ENCODE data around the gene CTXND1.

The CTXND1 gene

DNA sequence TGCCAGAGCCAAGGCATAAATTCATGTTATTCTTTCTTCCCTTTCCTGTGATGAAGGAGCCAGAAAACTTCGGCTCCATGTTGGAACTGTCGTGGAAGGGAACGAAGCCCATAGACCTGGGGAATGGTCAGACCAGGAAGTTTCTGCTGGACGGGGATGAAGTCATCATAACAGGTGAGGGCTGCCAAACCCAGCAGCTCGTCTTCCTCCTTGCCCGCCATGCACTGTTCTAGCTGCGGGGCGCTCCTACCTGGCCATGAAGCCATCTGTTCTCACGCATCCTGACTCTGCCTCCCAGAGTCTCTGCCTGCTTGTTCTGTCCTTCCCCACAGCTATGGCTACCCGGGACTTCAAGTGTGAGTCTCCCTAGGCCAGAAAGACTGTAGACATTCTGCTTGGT lies 71.0 kb downstream of the CTXND1 start:
- DNase-seq (ENCODE audit: low spot score): peak; percentile 89

GRCh38 chr15:80180468-80180867 lies 71.5 kb downstream of the CTXND1 start:
- no peak for DNase-seq (ENCODE audit: low spot score)

DNA sequence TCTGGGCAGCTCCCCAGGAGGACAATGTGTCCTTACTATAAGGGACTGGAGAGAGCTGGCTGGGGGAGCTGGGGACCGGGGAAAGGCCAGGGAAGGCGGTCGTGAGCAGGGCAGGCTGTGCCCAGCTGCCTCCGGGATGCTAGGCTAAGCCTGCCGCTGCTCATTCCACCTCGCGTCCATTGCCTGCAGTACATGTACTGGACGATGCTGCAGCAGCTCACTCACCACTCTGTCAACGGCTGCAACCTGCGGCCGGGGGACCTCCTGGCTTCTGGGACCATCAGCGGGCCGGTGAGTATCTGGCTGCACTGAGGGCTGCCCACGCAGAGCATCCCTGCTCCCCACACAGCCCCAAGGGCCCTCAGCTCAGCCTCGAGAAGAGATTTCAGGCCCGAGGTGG lies 72.1 kb downstream of the CTXND1 start:
- no peak for DNase-seq (ENCODE audit: low spot score)

DNA sequence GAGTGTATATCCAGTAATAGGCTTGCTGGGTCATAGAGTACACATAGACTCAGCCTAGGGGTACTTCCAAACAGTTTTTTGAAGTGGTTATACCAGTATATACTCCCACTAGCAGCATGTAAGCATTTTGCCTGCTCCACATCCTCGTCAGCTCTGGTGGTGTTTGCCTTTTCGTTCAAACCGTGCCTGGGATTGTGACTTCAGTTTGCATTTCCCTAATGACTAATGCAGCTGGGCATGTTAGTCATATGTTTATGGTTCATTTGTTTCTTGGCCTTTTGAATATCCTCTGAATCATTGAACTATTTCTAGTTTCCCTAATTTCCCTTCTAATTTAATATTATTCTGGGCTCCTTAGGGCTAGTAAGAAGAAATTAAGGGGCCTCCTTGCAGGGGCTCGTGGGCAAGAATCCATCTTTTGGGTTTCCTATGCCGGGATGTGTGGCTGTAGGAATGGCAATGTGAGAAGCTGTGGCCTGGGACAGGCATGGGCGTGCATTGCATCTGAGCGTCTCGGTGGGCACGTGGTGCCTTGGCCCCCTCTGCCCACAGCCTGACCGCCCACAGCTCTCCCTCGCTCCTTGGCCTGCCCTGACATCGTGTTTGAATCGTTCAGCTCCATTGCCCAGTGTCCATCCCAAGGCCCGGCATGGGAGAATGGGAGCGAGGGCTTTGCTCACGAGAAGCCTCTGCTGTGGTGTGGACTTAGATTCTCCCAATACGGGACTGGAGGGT lies 72.8 kb downstream of the CTXND1 start:
- DNase-seq (ENCODE audit: low spot score): no peak

- DNase-seq (ENCODE audit: low spot score): no peak
These were observed 74.9 kb downstream of the CTXND1 start for GRCh38 chr15:80177156-80177555.

GRCh38 chr15:80176443-80176842 lies 75.6 kb downstream of the CTXND1 start:
- DNase-seq (ENCODE audit: low spot score): no peak

GRCh38 chr15:80175436-80175835 lies 76.6 kb downstream of the CTXND1 start:
- DNase-seq (ENCODE audit: low spot score): no peak

- DNase-seq (ENCODE audit: low spot score): no peak
These were observed 77.8 kb downstream of the CTXND1 start for GRCh38 chr15:80174017-80174746.

- DNase-seq (ENCODE audit: low spot score): peak; percentile 63
These were observed 78.8 kb downstream of the CTXND1 start for GRCh38 chr15:80173022-80173759.

DNA sequence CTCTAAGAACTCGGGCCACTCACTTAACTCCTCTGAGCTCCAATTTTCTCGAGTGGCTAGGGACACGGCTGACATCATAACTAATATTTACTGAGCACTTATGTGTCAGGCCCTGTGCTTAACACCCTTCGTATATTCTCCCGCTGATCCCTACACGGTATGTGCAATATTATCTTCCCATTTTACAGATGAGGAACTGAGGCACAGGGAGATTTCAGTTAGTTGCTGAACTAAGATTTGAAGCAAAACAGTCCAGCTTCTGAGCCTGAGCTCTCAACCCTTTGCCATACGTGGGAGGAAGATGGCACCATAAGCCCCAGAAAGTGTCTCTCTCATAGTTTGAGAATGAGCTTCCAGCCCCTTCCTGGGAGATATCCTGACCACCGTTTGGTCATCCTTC lies 79.6 kb downstream of the CTXND1 start:
- no peak for DNase-seq (ENCODE audit: low spot score)

DNA sequence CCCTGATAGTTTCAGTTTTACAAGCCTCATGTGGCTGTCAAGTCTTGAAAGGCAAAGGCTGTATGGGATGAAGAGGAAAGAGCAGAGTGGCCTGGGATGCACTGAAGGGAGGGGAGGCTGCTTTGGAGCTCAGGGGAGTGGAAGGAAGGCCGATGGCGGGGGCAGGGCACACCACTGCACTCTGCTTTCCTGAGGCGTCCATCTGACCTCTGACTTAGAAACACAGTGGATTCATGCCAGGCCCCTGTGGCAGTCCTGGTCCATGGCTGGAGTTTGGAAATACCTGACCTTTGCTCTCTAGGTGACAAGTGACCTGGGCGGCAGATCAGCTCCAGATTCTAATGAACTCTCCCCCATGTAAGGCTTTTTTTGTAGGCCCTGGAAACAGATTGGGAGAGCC lies 80.2 kb downstream of the CTXND1 start:
- DNase-seq (ENCODE audit: low spot score): no peak

DNA sequence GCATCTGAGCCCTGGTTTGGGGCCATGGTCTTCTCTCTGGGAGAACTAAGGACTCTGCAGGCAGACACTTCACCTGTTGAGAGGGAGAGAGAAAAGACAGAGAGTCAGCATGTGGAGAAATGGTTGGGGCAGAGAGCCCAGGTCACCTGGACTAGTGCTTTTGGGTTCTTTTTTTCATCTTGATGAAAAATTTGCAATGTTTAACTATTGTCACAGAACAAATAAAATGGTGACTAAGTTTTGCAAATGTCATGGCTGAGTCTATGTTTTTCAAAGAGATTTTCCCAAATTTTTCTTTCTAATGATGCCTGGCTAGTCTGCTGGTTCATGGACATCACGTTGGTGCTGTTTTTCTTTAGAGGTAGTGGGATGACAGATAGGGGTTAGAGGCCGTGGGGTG lies 81.4 kb downstream of the CTXND1 start:
- no peak for DNase-seq (ENCODE audit: low spot score)

DNA sequence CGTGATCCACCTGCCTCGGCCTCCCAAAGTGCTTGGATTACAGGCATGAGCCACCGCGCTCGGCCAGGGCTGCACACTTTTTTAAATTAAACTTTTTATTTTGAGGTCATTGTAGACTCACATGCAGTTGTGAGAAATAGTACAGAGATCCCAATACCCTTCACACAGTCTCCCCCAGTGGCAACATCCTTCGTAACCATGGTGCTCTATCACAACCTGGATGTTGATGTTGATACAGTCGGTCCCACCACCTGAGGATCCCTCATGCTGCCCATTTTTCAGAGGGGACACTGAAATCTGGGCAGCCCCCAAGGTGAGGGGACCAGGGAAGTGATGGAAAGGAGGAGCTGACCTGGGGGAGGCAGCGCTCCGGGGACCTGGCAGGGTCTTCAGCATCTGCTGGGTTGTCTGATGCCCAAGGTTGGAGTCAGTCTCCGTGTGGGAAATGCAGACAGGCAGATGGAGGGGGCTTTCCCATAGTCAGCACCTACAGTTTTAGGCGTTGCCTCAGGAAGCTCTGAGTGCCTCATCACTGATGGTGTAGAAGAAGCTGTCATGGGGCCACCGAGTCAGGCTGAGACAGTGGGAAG lies 82.2 kb downstream of the CTXND1 start:
- DNase-seq (ENCODE audit: low spot score): no peak

- no peak for DNase-seq (ENCODE audit: low spot score)
These were observed 83.6 kb downstream of the CTXND1 start for GRCh38 chr15:80168421-80168820.

DNA sequence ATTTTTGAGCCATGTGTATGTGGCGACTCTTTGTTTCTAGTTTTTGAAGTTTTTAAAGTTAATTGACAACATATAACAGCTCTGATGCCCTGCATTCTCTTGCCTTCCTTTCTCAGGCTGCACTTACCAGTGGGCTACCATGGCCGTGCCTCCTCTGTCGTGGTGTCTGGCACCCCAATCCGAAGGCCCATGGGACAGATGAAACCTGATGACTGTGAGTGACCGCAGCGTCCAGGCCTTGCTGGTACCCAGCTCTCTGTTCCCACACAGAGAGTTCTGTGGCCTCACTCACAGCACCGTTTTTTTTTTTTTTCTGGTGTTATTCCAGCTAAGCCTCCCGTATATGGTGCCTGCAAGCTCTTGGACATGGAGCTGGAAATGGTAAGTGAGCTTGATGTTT lies 84.1 kb downstream of the CTXND1 start:
- no peak for DNase-seq (ENCODE audit: low spot score)

DNA sequence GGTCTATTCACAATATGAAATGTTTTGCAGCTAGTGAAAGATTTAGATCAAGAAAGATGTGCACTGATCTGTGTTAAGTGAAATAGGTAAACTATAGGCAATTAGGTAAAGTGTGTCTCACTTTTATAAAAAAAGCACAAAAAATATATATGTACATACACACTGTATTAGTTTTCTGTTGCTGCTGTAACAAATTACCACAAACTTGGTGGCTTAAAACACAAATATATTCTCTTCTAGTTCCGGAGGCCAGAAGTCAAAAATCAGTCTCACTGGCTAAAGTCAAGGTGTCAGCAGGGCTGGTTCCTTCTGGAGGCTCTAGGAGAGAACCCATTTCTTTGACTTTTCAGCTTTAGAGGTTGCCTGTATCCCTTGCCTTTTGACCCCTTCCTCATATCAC lies 88.1 kb downstream of the CTXND1 start:
- DNase-seq (ENCODE audit: low spot score): no peak

- no peak for DNase-seq (ENCODE audit: low spot score)
These were observed 88.8 kb downstream of the CTXND1 start for GRCh38 chr15:80163217-80163616.

DNA sequence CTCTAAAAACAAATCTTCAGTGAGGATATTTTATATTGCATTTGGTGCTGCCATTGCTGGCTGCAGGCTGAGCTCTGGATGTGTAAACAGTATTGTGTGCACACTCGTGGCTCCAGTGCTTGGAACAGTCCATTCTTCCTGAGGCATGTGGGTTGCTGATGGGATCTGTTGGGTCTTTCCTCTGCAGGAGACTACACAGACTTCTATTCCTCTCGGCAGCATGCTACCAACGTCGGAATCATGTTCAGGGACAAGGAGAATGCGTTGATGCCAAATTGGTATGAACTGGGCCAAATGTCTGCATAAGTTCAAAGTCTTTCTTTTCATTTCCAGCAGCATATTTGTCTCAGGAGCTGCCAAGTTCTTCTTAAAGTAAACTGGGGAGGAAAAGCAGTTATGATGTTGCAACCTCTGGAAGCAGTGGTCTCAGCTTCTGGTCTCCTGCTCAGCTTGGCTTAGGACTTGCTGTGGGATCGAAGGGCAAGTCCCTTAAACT lies 89.9 kb downstream of the CTXND1 start:
- DNase-seq (ENCODE audit: low spot score): no peak

DNA sequence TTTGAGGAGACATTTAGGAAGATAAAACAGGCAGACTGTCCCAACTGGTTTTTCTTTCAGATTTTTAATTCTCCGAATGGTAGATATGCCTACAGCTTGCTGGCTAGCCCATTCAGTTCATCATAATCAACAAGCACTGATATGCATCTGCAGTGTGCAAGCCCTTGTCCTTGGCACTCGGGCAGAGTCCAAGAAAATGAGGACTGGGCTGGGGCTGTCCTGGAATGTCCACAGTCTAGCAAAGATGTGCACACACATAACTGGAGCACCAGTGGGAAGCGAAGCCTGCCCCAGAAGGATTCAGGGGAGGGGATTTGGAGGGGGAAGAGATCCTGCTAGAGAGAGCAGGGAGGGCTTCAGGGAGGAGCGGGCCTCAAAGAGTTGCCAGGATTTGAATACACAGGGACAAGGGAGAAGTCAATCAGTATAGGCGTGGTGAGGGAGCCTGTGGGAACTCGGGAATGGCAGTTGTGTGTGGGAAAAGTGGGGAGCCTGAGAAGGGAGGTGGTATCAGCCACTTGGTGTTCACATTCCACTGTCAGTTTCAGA lies 90.5 kb downstream of the CTXND1 start:
- no peak for DNase-seq (ENCODE audit: low spot score)

DNA sequence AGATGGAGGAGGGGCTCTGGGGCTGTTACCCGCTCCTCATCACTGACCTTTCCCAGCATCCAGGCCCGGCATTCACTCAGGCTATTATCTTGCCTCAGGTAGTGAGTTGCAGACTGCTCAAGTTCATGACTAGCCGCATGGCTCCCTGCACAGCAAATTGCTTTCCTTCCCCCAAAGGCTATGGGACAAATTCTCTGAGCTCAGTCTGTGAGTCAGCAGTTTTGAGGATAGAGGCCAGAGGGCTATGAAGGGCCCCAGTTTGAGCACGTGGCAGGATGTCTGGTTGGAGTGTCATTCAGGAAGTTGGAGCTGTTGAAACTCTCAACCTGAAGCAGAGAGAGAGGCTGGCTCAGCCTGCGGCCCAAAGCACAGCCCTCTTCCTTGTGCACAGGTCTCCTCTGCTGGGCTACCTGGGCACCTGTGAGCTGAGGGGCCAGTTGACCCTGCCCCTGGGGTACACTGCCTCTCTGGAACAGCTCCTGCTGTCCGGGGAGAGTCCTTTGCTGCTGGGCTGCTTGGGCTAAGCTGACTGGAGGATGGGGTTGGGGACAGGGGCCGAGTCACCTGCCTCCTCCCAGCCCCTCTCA lies 91.3 kb downstream of the CTXND1 start:
- DNase-seq (ENCODE audit: low spot score): no peak

GRCh38 chr15:80159811-80160569 lies 92.0 kb downstream of the CTXND1 start:
- DNase-seq (ENCODE audit: low spot score): no peak

Data from cerebellar cortex (tissue), 1 donor.